HCT116 (cell line): ENCODE data around the gene ERBB4. TPM values are rescaled to one million over a fixed set of nuclear protein-coding genes. Genes with fewer than 3 reads are reported as not detected.
A peak's percentile ranks its signal among the peaks of the same experiment; 100 is the strongest.

Experiments used
- ATAC-seq: fragments of 200-7000 bp; cut with Tn5 transposase; 2 replicates; pipeline ENCODE4 v1.9.1; 2020; ENCODE audit warnings: mild to moderate bottlenecking, moderate library complexity
- BruUV-seq: library from RNA; stranded (reverse); fragments of 400-500 nt; replicated peaks from 2 replicates; lab custom pipeline; 2021; lab: Mats Ljungman, UMichigan
- CTCF ChIA-PET: fragments of 300-600 bp; sonication (Branson Sonifier 250); formaldehyde crosslinking; loops from one replicate; lab custom pipeline; 2021; ENCODE audit warnings: antibody characterized with exemption; lab: Charles Lee
- POLR2A ChIA-PET: fragments of 300-600, 350-600 bp; sonication (Branson Sonifier 250); formaldehyde crosslinking; loops from one replicate; lab custom pipeline; 2021; ENCODE audit warnings: antibody characterized with exemption; lab: Charles Lee
- RAD21 ChIA-PET, 2 experiments: fragments of 300-600 bp; sonication (Branson Sonifier 250); formaldehyde crosslinking; loops; one replicate each; lab custom pipeline; 2023; ENCODE audit warnings: low total read pairs in 2 of 2; ENCODE audit not compliant: uncharacterized antibody in 2 of 2, unreplicated experiment in 2 of 2, low non-redundant PET in 1 of 2; lab: Charles Lee
- DNase-seq: peaks from one replicate; pipeline ENCODE4 v3.0.0-alpha.2; 2010; ENCODE audit warnings: low read depth, low spot score
- H2AFZ ChIP-seq: fragments of 200-600 bp; shearing (Covaris generic), sonication (generic); 2 replicates; pipeline ENCODE4 v1.6.1; 2017; ENCODE audit warnings: low read depth, mixed run types, mixed read lengths, antibody characterized with exemption, low read length; ENCODE audit not compliant: poor library complexity, severe bottlenecking
- H3K27ac ChIP-seq: 2 replicates; pipeline ENCODE4 v1.5.1; 2012; ENCODE audit warnings: low read depth, low read length
- H3K27me3 ChIP-seq: fragments of 200-600 bp; sonication (generic); 2 replicates; pipeline ENCODE4 v1.6.1; 2016; ENCODE audit warnings: mixed run types, low read length, mixed read lengths; ENCODE audit not compliant: insufficient read depth
- H3K36me3 ChIP-seq, 2 experiments: fragments of 200-500 bp in 1 of 2; fragments of 200-600 bp in 1 of 2; sonication (Bioruptor generic) in 1 of 2; sonication (generic) in 1 of 2; 2 replicates each; pipeline versions ENCODE4 v1.5.1 to v1.6.1; 2014 to 2016; ENCODE audit warnings: low read length in 2 of 2, inconsistent platforms in 1 of 2, mixed read lengths in 1 of 2, mixed run types in 1 of 2; ENCODE audit not compliant: insufficient read depth in 2 of 2, control insufficient read depth in 1 of 2
- H3K4me1 ChIP-seq, 2 experiments: fragments of 200-600 bp in 1 of 2; sonication (generic) in 1 of 2; 2 replicates each; pipeline versions ENCODE4 v1.5.1 to v1.6.1; 2012 to 2017; ENCODE audit warnings: low read length in 2 of 2, inconsistent platforms in 1 of 2, mild to moderate bottlenecking in 1 of 2, mixed read lengths in 1 of 2, mixed run types in 1 of 2, moderate library complexity in 1 of 2; ENCODE audit not compliant: insufficient read depth in 2 of 2, control insufficient read depth in 1 of 2
- H3K4me2 ChIP-seq: fragments of 200-600 bp; sonication (generic); 2 replicates; pipeline ENCODE4 v1.6.1; 2017; ENCODE audit warnings: mixed run types, low read length, mixed read lengths
- H3K4me3 ChIP-seq, 2 experiments: fragments of 200-600 bp in 1 of 2; sonication (generic) in 1 of 2; replicated peaks in 1 of 2; 2 replicates each; pipeline ENCODE4 v1.5.1; 2011 to 2016; ENCODE audit warnings: low read length in 2 of 2, control low read depth in 1 of 2, low read depth in 1 of 2, mild to moderate bottlenecking in 1 of 2, mixed read lengths in 1 of 2, mixed run types in 1 of 2
- H3K79me2 ChIP-seq: fragments of 200-600 bp; sonication (generic); 2 replicates; pipeline ENCODE4 v1.6.1; 2017; ENCODE audit warnings: mild to moderate bottlenecking, mixed run types, low read length, moderate library complexity, mixed read lengths; ENCODE audit not compliant: insufficient read depth
- H3K9ac ChIP-seq: fragments of 200-600 bp; sonication (generic); 2 replicates; pipeline ENCODE4 v1.6.1; 2016; ENCODE audit warnings: low read length, mixed read lengths
- H3K9me2 ChIP-seq: fragments of 200-600 bp; sonication (generic), shearing (Covaris generic); 2 replicates; pipeline ENCODE4 v1.6.1; 2017; ENCODE audit warnings: mixed run types, mild to moderate bottlenecking, moderate library complexity; ENCODE audit not compliant: insufficient read depth
- H3K9me3 ChIP-seq, 2 experiments: fragments of 200-500 bp in 1 of 2; fragments of 200-600 bp in 1 of 2; sonication (Bioruptor generic) in 1 of 2; sonication (generic) in 1 of 2; 2 replicates each; pipeline ENCODE4 v1.6.1; 2014 to 2017; ENCODE audit warnings: low read length in 2 of 2, mixed read lengths in 2 of 2, inconsistent platforms in 1 of 2, low read depth in 1 of 2, mild to moderate bottlenecking in 1 of 2, mixed run types in 1 of 2, moderate library complexity in 1 of 2; ENCODE audit not compliant: control insufficient read depth in 1 of 2, insufficient read depth in 1 of 2
- H4K20me1 ChIP-seq: fragments of 200-600 bp; sonication (generic), shearing (Covaris generic); 2 replicates; pipeline ENCODE4 v1.6.1; 2017; ENCODE audit warnings: mixed run types, mild to moderate bottlenecking, moderate library complexity; ENCODE audit not compliant: insufficient read depth
- CBX3 ChIP-seq: IDR thresholded peaks from 2 replicates; pipeline ENCODE4 v1.6.1; 2012; ENCODE audit warnings: low read depth
- CEBPB ChIP-seq: IDR thresholded peaks from 2 replicates; pipeline ENCODE4 v1.6.1; 2012; ENCODE audit warnings: low read depth
- CTCF ChIP-seq, 3 experiments: fragments of 200-600 bp in 1 of 3; sonication (generic) in 1 of 3; IDR thresholded peaks in 2 of 3; conservative IDR thresholded peaks in 1 of 3; 2 replicates each; pipeline ENCODE4 v1.5.1; 2012 to 2017; ENCODE audit warnings: low read depth in 2 of 3, low read length in 2 of 3, antibody characterized with exemption in 1 of 3, borderline replicate concordance in 1 of 3, control low read depth in 1 of 3, mild to moderate bottlenecking in 1 of 3, mixed read lengths in 1 of 3, mixed run types in 1 of 3, moderate library complexity in 1 of 3; ENCODE audit not compliant: insufficient read depth in 1 of 3
- EGR1 ChIP-seq: IDR thresholded peaks from 2 replicates; pipeline ENCODE4 v1.6.1; 2012; ENCODE audit warnings: low read depth
- EZH2 ChIP-seq: fragments of 200-600 bp; sonication (generic); IDR thresholded peaks from 2 replicates; pipeline ENCODE4 v1.6.1; 2017; ENCODE audit warnings: antibody characterized with exemption, mixed run types
- EZH2phosphoT487 ChIP-seq: fragments of 200-600 bp; IDR thresholded peaks from 2 replicates; pipeline ENCODE4 v1.6.1; 2018; ENCODE audit warnings: antibody characterized with exemption, borderline replicate concordance
- FOSL1 ChIP-seq: IDR thresholded peaks from 2 replicates; pipeline ENCODE4 v1.6.1; 2012; ENCODE audit warnings: low read depth
- JUND ChIP-seq: IDR thresholded peaks from 2 replicates; pipeline ENCODE4 v1.6.1; 2012
- MAX ChIP-seq: IDR thresholded peaks from 2 replicates; pipeline ENCODE4 v1.6.1; 2012
- RAD21 ChIP-seq: IDR thresholded peaks from 2 replicates; pipeline ENCODE4 v1.6.1; 2012; ENCODE audit warnings: low read depth, mild to moderate bottlenecking
- SP1 ChIP-seq: IDR thresholded peaks from 2 replicates; pipeline ENCODE4 v1.6.1; 2012; ENCODE audit warnings: low read depth
- SRF ChIP-seq: IDR thresholded peaks from 2 replicates; pipeline ENCODE4 v1.6.1; 2012; ENCODE audit warnings: low read depth
- TCF7L2 ChIP-seq: IDR thresholded peaks from 2 replicates; pipeline ENCODE4 v1.7.0; 2011; ENCODE audit warnings: borderline replicate concordance, inconsistent platforms; ENCODE audit not compliant: insufficient read depth, insufficient read length; ENCODE audit errors: extremely low read depth
- YY1 ChIP-seq: IDR thresholded peaks from 2 replicates; pipeline ENCODE4 v1.6.1; 2011; ENCODE audit warnings: low read length, low read depth, moderate library complexity, mild to moderate bottlenecking; ENCODE audit not compliant: insufficient replicate concordance; ENCODE audit errors: extremely low read depth
- intact Hi-C: fragments of 100-400 bp; cut with micrococcal nuclease; formaldehyde crosslinking; loops from 2 replicates; pipeline ENCODE4 v1.10.0; 2022
- total RNA-seq: library from RNA; stranded (reverse); gene quantifications from one replicate; pipeline ENCODE4 v1.2.1, GENCODE V29; 2021; ENCODE audit not compliant: unreplicated experiment

Gene ERBB4
- total RNA-seq, 1 experiment from 2014 or later: 0.10 TPM

GRCh38 chr2:212547716-212548454, 9.3 kb upstream of the ERBB4 start:
- no peaks in the 10 kb centered on the region for H3K9me3 ChIP-seq
- H3K9ac ChIP-seq: no peak overlapping the region

More at GRCh38 chr2:212547716-212548454, 9.3 kb upstream of the ERBB4 start:
- H3K79me2 ChIP-seq: no peaks in the 10 kb centered on the region
- no peaks in the 10 kb centered on the region for H3K27me3 ChIP-seq
- no peaks in the 10 kb centered on the region for H4K20me1 ChIP-seq
- CTCF ChIA-PET: interaction anchor here (0.8 to 1.1 kb wide), 3 partner anchors 543 to 803 kb away, joined by 3 to 4 read pairs (median 3); no protein-coding TSS in a partner anchor
- POLR2A ChIA-PET: no interaction called here
- no peak for TF ChIP-seq SRF
- TF ChIP-seq YY1: no peak
- no peak for TF ChIP-seq CBX3
- no peak for TF ChIP-seq JUND
- TF ChIP-seq SP1: no peak
- no peak for TF ChIP-seq EGR1
- TF ChIP-seq EZH2phosphoT487: no peak
- TF ChIP-seq CTCF (IDR thresholded peaks at IDR 0.05 in 2 of 3, conservative IDR thresholded peaks at IDR 0.05 in 1 of 3; ENCODE audit: borderline replicate concordance in 1 of 3, insufficient read depth in 1 of 3, low read depth in 2 of 3, low read length in 2 of 3): no peak
- no peak for TF ChIP-seq MAX
- TF ChIP-seq EZH2: no peak
- no peak for TF ChIP-seq FOSL1
- no peak for TF ChIP-seq CEBPB
- no peak for TF ChIP-seq RAD21
- no peak for TF ChIP-seq TCF7L2
- TF ChIP-seq, all 23 proteins: peak for 0
- H3K36me3 ChIP-seq: no peaks in the 10 kb centered on the region
- ATAC-seq (peak; percentile 38), DNase-seq (no peak)
- intact Hi-C loops: loop anchor here (1.0 to 10.0 kb wide), 4 partner anchors 803 to 1463 kb away; no protein-coding TSS in a partner anchor
- H3K9me2 ChIP-seq: 0 out of 2 replicates have a peak, but pooled peaks cover 3% of the 10 kb centered on the region
- BruUV-seq: no TSS peak
- peak overlapping the region; percentile 64 for H2AFZ ChIP-seq
- no peaks in the 10 kb centered on the region for H3K4me1 ChIP-seq
- H3K27ac ChIP-seq: no peak overlapping the region
- H3K4me3 ChIP-seq: no peak overlapping the region
- H3K4me2 ChIP-seq: 0 out of 2 replicates have a peak overlapping the region, but pooled peaks have one; percentile 1
- RAD21 ChIA-PET: interaction anchor here (0.6 to 0.9 kb wide), 2 partner anchors 19 to 1093 kb away, joined by 3 read pairs; no protein-coding TSS in a partner anchor
